ENCODE data around the gene CWC27. TPM values are rescaled to one million over a fixed set of nuclear protein-coding genes. Genes with fewer than 3 reads are reported as not detected.
A peak's percentile ranks its signal among the peaks of the same experiment; 100 is the strongest.

The CWC27 gene
- polyA plus RNA-seq, 2 donors = 11.9 to 12.6 TPM

DNA sequence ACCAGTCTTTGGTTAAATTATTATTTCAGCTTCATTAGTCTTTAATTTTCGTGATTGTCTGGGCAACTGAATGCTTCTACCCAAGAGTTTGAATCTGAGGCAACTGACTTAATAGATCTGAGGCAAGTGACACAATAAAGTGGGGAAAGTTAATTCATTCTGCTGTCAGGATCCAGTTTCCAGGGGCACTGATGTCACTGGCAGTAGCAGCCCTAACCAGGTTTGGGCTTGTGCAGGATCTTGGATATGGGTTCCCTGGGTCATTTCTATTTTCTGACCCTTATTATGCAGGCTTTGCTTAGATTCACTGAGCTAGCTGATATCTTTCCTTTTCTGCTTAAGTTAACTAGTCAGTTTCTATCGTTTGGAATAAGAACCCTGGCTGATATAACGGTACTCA is 9.8 kb upstream of the CWC27 start:
- no peak overlapping the region for H3K27ac ChIP-seq (ENCODE audit: low read depth in 2 of 2, low read length in 1 of 2)
- no peaks in the 10 kb centered on the region for H3K4me1 ChIP-seq (ENCODE audit: control insufficient read depth in 2 of 2, insufficient read depth in 2 of 2, low read length in 1 of 2)
- no peak overlapping the region for H3K4me3 ChIP-seq (ENCODE audit: low read depth in 1 of 2, low read length in 2 of 2)
- WGBS, 2 donors = 83 to 88% methylated on average over 3 of the region's 3 CpGs
- H3K9me3 ChIP-seq (ENCODE audit: control insufficient read depth in 2 of 2, insufficient read depth in 1 of 2, low read depth in 1 of 2, low read length in 1 of 2) = no peaks in the 10 kb centered on the region
- peaks cover 0 to 2% of the 10 kb centered on the region in 2 donors for H3K36me3 ChIP-seq (ENCODE audit: control insufficient read depth in 2 of 2, insufficient read depth in 2 of 2, low read length in 1 of 2)
- H3K27me3 ChIP-seq (ENCODE audit: control insufficient read depth in 1 of 2, insufficient read depth in 2 of 2, low read length in 2 of 2) = no peaks in the 10 kb centered on the region

GRCh38 chr5:64759960-64760660 is 8.6 kb upstream of the CWC27 start:
- Histone ChIP-seq H3K4me1 (ENCODE audit: control insufficient read depth in 2 of 2, insufficient read depth in 2 of 2, low read length in 1 of 2) (no peaks in the 10 kb centered on the region), H3K27me3 (ENCODE audit: control insufficient read depth in 1 of 2, insufficient read depth in 2 of 2, low read length in 2 of 2) (no peaks in the 10 kb centered on the region), H3K4me3 (ENCODE audit: low read depth in 1 of 2, low read length in 2 of 2) (no peak overlapping the region), H3K27ac (ENCODE audit: low read depth in 2 of 2, low read length in 1 of 2) (no peak overlapping the region), H3K9me3 (ENCODE audit: control insufficient read depth in 2 of 2, insufficient read depth in 1 of 2, low read depth in 1 of 2, low read length in 1 of 2) (no peaks in the 10 kb centered on the region), H3K36me3 (ENCODE audit: control insufficient read depth in 2 of 2, insufficient read depth in 2 of 2, low read length in 1 of 2) (no peaks in the 10 kb centered on the region)
- WGBS, 2 donors = 71 to 87% methylated on average over 4 of the region's 4 CpGs

- Histone ChIP-seq H3K4me1 (ENCODE audit: control insufficient read depth in 2 of 2, insufficient read depth in 2 of 2, low read length in 1 of 2) (peaks cover 0 to 4% of the 10 kb centered on the region in 2 donors), H3K9me3 (ENCODE audit: control insufficient read depth in 2 of 2, insufficient read depth in 1 of 2, low read depth in 1 of 2, low read length in 1 of 2) (no peaks in the 10 kb centered on the region), H3K27me3 (ENCODE audit: control insufficient read depth in 1 of 2, insufficient read depth in 2 of 2, low read length in 2 of 2) (no peaks in the 10 kb centered on the region), H3K27ac (ENCODE audit: low read depth in 2 of 2, low read length in 1 of 2) (no peak overlapping the region), H3K4me3 (ENCODE audit: low read depth in 1 of 2, low read length in 2 of 2) (no peak overlapping the region), H3K36me3 (ENCODE audit: control insufficient read depth in 2 of 2, insufficient read depth in 2 of 2, low read length in 1 of 2) (no peaks in the 10 kb centered on the region)
- 84 to 89% methylated on average over 4 of the region's 4 CpGs for WGBS, 2 donors
These were observed 4.7 kb upstream of the CWC27 start for GRCh38 chr5:64763948-64764503.

GRCh38 chr5:64765804-64766504 is 2.8 kb upstream of the CWC27 start:
- peak overlapping the region in 1 of 2 donors; percentile 22 for H3K4me3 ChIP-seq (ENCODE audit: low read depth in 1 of 2, low read length in 2 of 2)
- 86 to 92% methylated on average over 2 of the region's 2 CpGs for WGBS, 2 donors
- peak overlapping the region; percentile 72 to 73 for H3K27ac ChIP-seq (ENCODE audit: low read depth in 2 of 2, low read length in 1 of 2)
- no peaks in the 10 kb centered on the region for H3K9me3 ChIP-seq (ENCODE audit: control insufficient read depth in 2 of 2, insufficient read depth in 1 of 2, low read depth in 1 of 2, low read length in 1 of 2)
- H3K36me3 ChIP-seq (ENCODE audit: control insufficient read depth in 2 of 2, insufficient read depth in 2 of 2, low read length in 1 of 2) = no peaks in the 10 kb centered on the region
- H3K27me3 ChIP-seq (ENCODE audit: control insufficient read depth in 1 of 2, insufficient read depth in 2 of 2, low read length in 2 of 2) = no peaks in the 10 kb centered on the region
- H3K4me1 ChIP-seq (ENCODE audit: control insufficient read depth in 2 of 2, insufficient read depth in 2 of 2, low read length in 1 of 2) = peaks cover 0 to 4% of the 10 kb centered on the region in 2 donors

DNA sequence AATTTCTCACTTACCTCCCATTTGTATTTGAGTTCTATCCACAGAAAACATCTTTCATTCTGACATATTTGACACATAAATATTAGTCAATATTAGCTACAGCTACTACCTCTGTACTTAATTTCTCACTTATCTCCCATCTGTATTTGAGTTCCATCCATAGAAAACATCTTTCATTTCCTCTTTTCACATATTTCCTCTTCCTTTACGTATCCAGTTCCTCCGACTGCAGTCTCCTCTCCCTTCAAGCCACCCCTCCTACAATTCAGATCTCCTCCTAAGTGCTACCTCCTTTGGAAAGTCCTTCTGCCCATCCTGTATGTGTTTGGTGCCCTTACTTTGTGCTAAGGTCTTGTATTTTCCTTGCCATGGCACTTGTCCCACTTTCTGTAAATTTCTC is 1.8 kb upstream of the CWC27 start:
- H3K27me3 ChIP-seq (ENCODE audit: control insufficient read depth in 1 of 2, insufficient read depth in 2 of 2, low read length in 2 of 2) = no peaks in the 10 kb centered on the region
- no peaks in the 10 kb centered on the region for H3K9me3 ChIP-seq (ENCODE audit: control insufficient read depth in 2 of 2, insufficient read depth in 1 of 2, low read depth in 1 of 2, low read length in 1 of 2)
- H3K36me3 ChIP-seq (ENCODE audit: control insufficient read depth in 2 of 2, insufficient read depth in 2 of 2, low read length in 1 of 2) = no peaks in the 10 kb centered on the region
- WGBS, 2 donors = 78% methylated on average over 2 of the region's 2 CpGs
- H3K4me3 ChIP-seq (ENCODE audit: low read depth in 1 of 2, low read length in 2 of 2) = peak overlapping the region; percentile 10 to 95
- peak overlapping the region in 1 of 2 donors; percentile 1 for H3K27ac ChIP-seq (ENCODE audit: low read depth in 2 of 2, low read length in 1 of 2)
- H3K4me1 ChIP-seq (ENCODE audit: control insufficient read depth in 2 of 2, insufficient read depth in 2 of 2, low read length in 1 of 2) = peaks cover 0 to 4% of the 10 kb centered on the region in 2 donors

GRCh38 chr5:64767959-64768357 is 772 bp upstream of the CWC27 start:
- Histone ChIP-seq H3K9me3 (ENCODE audit: control insufficient read depth in 2 of 2, insufficient read depth in 1 of 2, low read depth in 1 of 2, low read length in 1 of 2) (no peaks in the 10 kb centered on the region), H3K4me3 (ENCODE audit: low read depth in 1 of 2, low read length in 2 of 2) (peak overlapping the region; percentile 72 to 95), H3K27me3 (ENCODE audit: control insufficient read depth in 1 of 2, insufficient read depth in 2 of 2, low read length in 2 of 2) (no peaks in the 10 kb centered on the region), H3K27ac (ENCODE audit: low read depth in 2 of 2, low read length in 1 of 2) (peak overlapping the region; percentile 89 to 93), H3K36me3 (ENCODE audit: control insufficient read depth in 2 of 2, insufficient read depth in 2 of 2, low read length in 1 of 2) (no peaks in the 10 kb centered on the region), H3K4me1 (ENCODE audit: control insufficient read depth in 2 of 2, insufficient read depth in 2 of 2, low read length in 1 of 2) (peaks cover 0 to 4% of the 10 kb centered on the region in 2 donors)
- WGBS, 2 donors = 0 to 1% methylated on average over 10 of the region's 10 CpGs

GRCh38 chr5:64769855-64770254 is 1.1 kb downstream of the CWC27 start:
- H3K36me3 ChIP-seq (ENCODE audit: control insufficient read depth in 2 of 2, insufficient read depth in 2 of 2, low read length in 1 of 2) = no peaks in the 10 kb centered on the region
- H3K27ac ChIP-seq (ENCODE audit: low read depth in 2 of 2, low read length in 1 of 2) = no peak overlapping the region
- no peaks in the 10 kb centered on the region for H3K27me3 ChIP-seq (ENCODE audit: control insufficient read depth in 1 of 2, insufficient read depth in 2 of 2, low read length in 2 of 2)
- peaks cover 0 to 4% of the 10 kb centered on the region in 2 donors for H3K4me1 ChIP-seq (ENCODE audit: control insufficient read depth in 2 of 2, insufficient read depth in 2 of 2, low read length in 1 of 2)
- H3K9me3 ChIP-seq (ENCODE audit: control insufficient read depth in 2 of 2, insufficient read depth in 1 of 2, low read depth in 1 of 2, low read length in 1 of 2) = no peaks in the 10 kb centered on the region
- peak overlapping the region in 1 of 2 donors; percentile 95 for H3K4me3 ChIP-seq (ENCODE audit: low read depth in 1 of 2, low read length in 2 of 2)

DNA sequence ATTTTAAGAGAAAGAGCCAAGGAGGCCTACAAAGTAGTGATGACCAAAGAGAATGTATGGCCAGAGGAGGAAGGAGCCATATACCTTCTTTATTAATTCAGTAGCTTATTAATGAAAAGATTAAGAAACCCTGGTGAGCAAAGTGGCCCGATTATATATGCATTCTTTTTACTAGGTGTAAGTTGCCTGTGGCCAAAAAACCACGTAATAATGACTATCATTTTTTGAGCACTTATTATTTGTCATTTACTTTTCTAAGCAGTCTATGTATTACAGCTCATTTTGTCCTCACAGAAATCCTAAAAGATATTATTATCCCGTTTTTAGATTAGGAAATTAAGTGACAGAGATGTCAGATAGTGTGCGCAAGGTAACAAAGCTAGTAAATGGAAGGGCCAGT is 3.0 kb downstream of the CWC27 start:
- Histone ChIP-seq H3K27me3 (ENCODE audit: control insufficient read depth in 1 of 2, insufficient read depth in 2 of 2, low read length in 2 of 2) (no peaks in the 10 kb centered on the region), H3K36me3 (ENCODE audit: control insufficient read depth in 2 of 2, insufficient read depth in 2 of 2, low read length in 1 of 2) (no peaks in the 10 kb centered on the region), H3K9me3 (ENCODE audit: control insufficient read depth in 2 of 2, insufficient read depth in 1 of 2, low read depth in 1 of 2, low read length in 1 of 2) (no peaks in the 10 kb centered on the region), H3K4me1 (ENCODE audit: control insufficient read depth in 2 of 2, insufficient read depth in 2 of 2, low read length in 1 of 2) (no peaks in the 10 kb centered on the region), H3K27ac (ENCODE audit: low read depth in 2 of 2, low read length in 1 of 2) (no peak overlapping the region), H3K4me3 (ENCODE audit: low read depth in 1 of 2, low read length in 2 of 2) (no peak overlapping the region)
- WGBS, 2 donors = 85% methylated on average over 4 of the region's 4 CpGs

DNA sequence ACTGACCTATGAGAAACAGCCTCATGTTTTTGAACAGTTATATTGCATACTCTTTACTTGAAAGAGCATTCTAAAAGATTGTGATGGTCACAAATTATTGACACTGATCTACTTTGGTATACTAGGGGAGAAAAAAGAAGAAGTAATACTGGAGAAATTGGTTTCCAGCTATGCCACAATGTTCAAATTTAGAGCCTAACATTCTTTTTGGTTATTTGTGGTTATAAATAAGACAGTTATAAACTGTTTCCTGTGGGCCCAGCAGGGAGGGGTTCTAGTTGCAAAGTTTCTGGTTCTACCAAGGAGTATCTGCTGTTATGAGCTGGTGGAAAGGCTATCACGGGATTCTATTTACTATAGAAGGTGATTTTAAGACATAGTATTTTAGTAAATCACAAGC is 4.8 kb downstream of the CWC27 start:
- no peaks in the 10 kb centered on the region for H3K27me3 ChIP-seq (ENCODE audit: control insufficient read depth in 1 of 2, insufficient read depth in 2 of 2, low read length in 2 of 2)
- H3K36me3 ChIP-seq (ENCODE audit: control insufficient read depth in 2 of 2, insufficient read depth in 2 of 2, low read length in 1 of 2) = no peaks in the 10 kb centered on the region
- no peaks in the 10 kb centered on the region for H3K9me3 ChIP-seq (ENCODE audit: control insufficient read depth in 2 of 2, insufficient read depth in 1 of 2, low read depth in 1 of 2, low read length in 1 of 2)
- H3K4me3 ChIP-seq (ENCODE audit: low read depth in 1 of 2, low read length in 2 of 2) = no peak overlapping the region
- WGBS, 2 donors = 61 to 74% methylated on average over 1 of the region's 1 CpG
- H3K4me1 ChIP-seq (ENCODE audit: control insufficient read depth in 2 of 2, insufficient read depth in 2 of 2, low read length in 1 of 2) = no peaks in the 10 kb centered on the region
- H3K27ac ChIP-seq (ENCODE audit: low read depth in 2 of 2, low read length in 1 of 2) = no peak overlapping the region
